Measurements from ENCODE around the gene NID2. TPM values are rescaled to one million over a fixed set of nuclear protein-coding genes. Genes with fewer than 3 reads are reported as not detected.
A peak's percentile ranks its signal among the peaks of the same experiment; 100 is the strongest.

The NID2 gene
- total and polyA plus RNA-seq, 4 donors = 2.8 to 56.6 (median 26.5) TPM

GRCh38 chr14:52010173-52010693 lies 58.6 kb downstream of the NID2 start:
- intact Hi-C loops (cut with DNase I) = no loop called here
- no peaks in the 10 kb centered on the region for H3K9me3 ChIP-seq (ENCODE audit: control insufficient read depth, low read length)
- DNase-seq (no peak), ATAC-seq (ENCODE audit: low FRiP score) (no peak)
- H3K27ac ChIP-seq (ENCODE audit: low read depth in 1 of 2, low read length in 2 of 2) = no peak overlapping the region
- H3K4me1 ChIP-seq (ENCODE audit: control insufficient read depth in 1 of 2, insufficient read depth in 2 of 2, low read length in 2 of 2) = no peaks in the 10 kb centered on the region
- 69 to 84% methylated on average over 3 of the region's 3 CpGs for WGBS, 2 donors
- peaks cover 0 to 16% of the 10 kb centered on the region in 2 donors for H3K36me3 ChIP-seq (ENCODE audit: control insufficient read depth in 1 of 2, insufficient read depth in 2 of 2, low read length in 1 of 2)
- no peaks in the 10 kb centered on the region for H3K27me3 ChIP-seq (ENCODE audit: control insufficient read depth in 1 of 2, insufficient read depth in 2 of 2, low read length in 1 of 2)
- H3K4me3 ChIP-seq (ENCODE audit: low read length in 2 of 2) = no peak overlapping the region

GRCh38 chr14:52008136-52008535 lies 60.7 kb downstream of the NID2 start:
- WGBS, 2 donors = 96 to 99% methylated on average over 4 of the region's 4 CpGs
- intact Hi-C loops (cut with DNase I) = no loop called here
- Histone ChIP-seq H3K4me1 (ENCODE audit: control insufficient read depth in 1 of 2, insufficient read depth in 2 of 2, low read length in 2 of 2) (no peaks in the 10 kb centered on the region), H3K9me3 (ENCODE audit: control insufficient read depth, low read length) (no peaks in the 10 kb centered on the region), H3K36me3 (ENCODE audit: control insufficient read depth in 1 of 2, insufficient read depth in 2 of 2, low read length in 1 of 2) (peaks cover 0 to 16% of the 10 kb centered on the region in 2 donors), H3K4me3 (ENCODE audit: low read length in 2 of 2) (no peak overlapping the region), H3K27me3 (ENCODE audit: control insufficient read depth in 1 of 2, insufficient read depth in 2 of 2, low read length in 1 of 2) (no peaks in the 10 kb centered on the region), H3K27ac (ENCODE audit: low read depth in 1 of 2, low read length in 2 of 2) (no peak overlapping the region)
- DNase-seq (no peak), ATAC-seq (ENCODE audit: low FRiP score) (no peak)

GRCh38 chr14:52007637-52008036 lies 61.2 kb downstream of the NID2 start:
- DNase-seq = no peak
- H3K9me3 ChIP-seq (ENCODE audit: control insufficient read depth, low read length) = no peaks in the 10 kb centered on the region
- ATAC-seq (ENCODE audit: low FRiP score) = no peak
- H3K4me1 ChIP-seq (ENCODE audit: control insufficient read depth in 1 of 2, insufficient read depth in 2 of 2, low read length in 2 of 2) = no peaks in the 10 kb centered on the region
- intact Hi-C loops (cut with DNase I) = no loop called here
- no peak overlapping the region for H3K27ac ChIP-seq (ENCODE audit: low read depth in 1 of 2, low read length in 2 of 2)
- H3K27me3 ChIP-seq (ENCODE audit: control insufficient read depth in 1 of 2, insufficient read depth in 2 of 2, low read length in 1 of 2) = no peaks in the 10 kb centered on the region
- H3K4me3 ChIP-seq (ENCODE audit: low read length in 2 of 2) = no peak overlapping the region
- WGBS, 2 donors = 92 to 93% methylated on average over 1 of the region's 1 CpG
- peaks cover 0 to 16% of the 10 kb centered on the region in 2 donors for H3K36me3 ChIP-seq (ENCODE audit: control insufficient read depth in 1 of 2, insufficient read depth in 2 of 2, low read length in 1 of 2)

GRCh38 chr14:52007211-52007610 lies 61.6 kb downstream of the NID2 start:
- intact Hi-C loops (cut with DNase I) = no loop called here

GRCh38 chr14:52006361-52006760 lies 62.5 kb downstream of the NID2 start:
- Histone ChIP-seq H3K4me1 (ENCODE audit: control insufficient read depth in 1 of 2, insufficient read depth in 2 of 2, low read length in 2 of 2) (no peaks in the 10 kb centered on the region), H3K36me3 (ENCODE audit: control insufficient read depth in 1 of 2, insufficient read depth in 2 of 2, low read length in 1 of 2) (peaks cover 0 to 13% of the 10 kb centered on the region in 2 donors), H3K4me3 (ENCODE audit: low read length in 2 of 2) (no peak overlapping the region), H3K9me3 (ENCODE audit: control insufficient read depth, low read length) (no peaks in the 10 kb centered on the region), H3K27me3 (ENCODE audit: control insufficient read depth in 1 of 2, insufficient read depth in 2 of 2, low read length in 1 of 2) (no peaks in the 10 kb centered on the region), H3K27ac (ENCODE audit: low read depth in 1 of 2, low read length in 2 of 2) (no peak overlapping the region)
- ATAC-seq (ENCODE audit: low FRiP score) (no peak), DNase-seq (no peak)
- intact Hi-C loops (cut with DNase I) = no loop called here
- WGBS, 2 donors = 91 to 92% methylated on average over 3 of the region's 3 CpGs

More at GRCh38 chr14:52007211-52007610, 61.6 kb downstream of the NID2 start:
- Histone ChIP-seq H3K27me3 (ENCODE audit: control insufficient read depth in 1 of 2, insufficient read depth in 2 of 2, low read length in 1 of 2) (no peaks in the 10 kb centered on the region), H3K36me3 (ENCODE audit: control insufficient read depth in 1 of 2, insufficient read depth in 2 of 2, low read length in 1 of 2) (peaks cover 0 to 16% of the 10 kb centered on the region in 2 donors), H3K4me3 (ENCODE audit: low read length in 2 of 2) (no peak overlapping the region), H3K4me1 (ENCODE audit: control insufficient read depth in 1 of 2, insufficient read depth in 2 of 2, low read length in 2 of 2) (no peaks in the 10 kb centered on the region), H3K27ac (ENCODE audit: low read depth in 1 of 2, low read length in 2 of 2) (no peak overlapping the region), H3K9me3 (ENCODE audit: control insufficient read depth, low read length) (no peaks in the 10 kb centered on the region)
- WGBS, 2 donors = 90 to 100% methylated on average over 1 of the region's 1 CpG
- no peak for ATAC-seq (ENCODE audit: low FRiP score)
- DNase-seq = no peak

GRCh38 chr14:52005625-52006024 lies 63.2 kb downstream of the NID2 start:
- Histone ChIP-seq H3K4me1 (ENCODE audit: control insufficient read depth in 1 of 2, insufficient read depth in 2 of 2, low read length in 2 of 2) (no peaks in the 10 kb centered on the region), H3K4me3 (ENCODE audit: low read length in 2 of 2) (no peak overlapping the region), H3K27me3 (ENCODE audit: control insufficient read depth in 1 of 2, insufficient read depth in 2 of 2, low read length in 1 of 2) (no peaks in the 10 kb centered on the region), H3K27ac (ENCODE audit: low read depth in 1 of 2, low read length in 2 of 2) (peak overlapping the region in 1 of 2 donors; percentile 9), H3K9me3 (ENCODE audit: control insufficient read depth, low read length) (no peaks in the 10 kb centered on the region), H3K36me3 (ENCODE audit: control insufficient read depth in 1 of 2, insufficient read depth in 2 of 2, low read length in 1 of 2) (peaks cover 0 to 9% of the 10 kb centered on the region in 2 donors)
- ATAC-seq (ENCODE audit: low FRiP score) (no peak), DNase-seq (no peak)
- intact Hi-C loops (cut with DNase I) = no loop called here
- WGBS, 2 donors = 86 to 94% methylated on average over 2 of the region's 2 CpGs

GRCh38 chr14:52003324-52003723 lies 65.5 kb downstream of the NID2 start:
- intact Hi-C loops (cut with DNase I) = loop anchor here in 1 of 2 donors (5.0 kb wide), 1 partner anchor 74 kb away; no protein-coding TSS in a partner anchor
- Histone ChIP-seq H3K27me3 (ENCODE audit: control insufficient read depth in 1 of 2, insufficient read depth in 2 of 2, low read length in 1 of 2) (no peaks in the 10 kb centered on the region), H3K36me3 (ENCODE audit: control insufficient read depth in 1 of 2, insufficient read depth in 2 of 2, low read length in 1 of 2) (peaks cover 0 to 7% of the 10 kb centered on the region in 2 donors), H3K4me3 (ENCODE audit: low read length in 2 of 2) (no peak overlapping the region), H3K9me3 (ENCODE audit: control insufficient read depth, low read length) (no peaks in the 10 kb centered on the region), H3K4me1 (ENCODE audit: control insufficient read depth in 1 of 2, insufficient read depth in 2 of 2, low read length in 2 of 2) (no peaks in the 10 kb centered on the region), H3K27ac (ENCODE audit: low read depth in 1 of 2, low read length in 2 of 2) (no peak overlapping the region)
- DNase-seq (no peak), ATAC-seq (ENCODE audit: low FRiP score) (no peak)
- WGBS, 2 donors = 19 to 37% methylated on average over 3 of the region's 3 CpGs

GRCh38 chr14:52002542-52002941 lies 66.3 kb downstream of the NID2 start:
- Histone ChIP-seq H3K27ac (ENCODE audit: low read depth in 1 of 2, low read length in 2 of 2) (no peak overlapping the region), H3K36me3 (ENCODE audit: control insufficient read depth in 1 of 2, insufficient read depth in 2 of 2, low read length in 1 of 2) (peaks cover 0 to 4% of the 10 kb centered on the region in 2 donors), H3K27me3 (ENCODE audit: control insufficient read depth in 1 of 2, insufficient read depth in 2 of 2, low read length in 1 of 2) (no peaks in the 10 kb centered on the region), H3K4me3 (ENCODE audit: low read length in 2 of 2) (no peak overlapping the region), H3K9me3 (ENCODE audit: control insufficient read depth, low read length) (no peaks in the 10 kb centered on the region), H3K4me1 (ENCODE audit: control insufficient read depth in 1 of 2, insufficient read depth in 2 of 2, low read length in 2 of 2) (no peaks in the 10 kb centered on the region)
- ATAC-seq (ENCODE audit: low FRiP score) (no peak), DNase-seq (no peak)
- intact Hi-C loops (cut with DNase I) = loop anchor here in 1 of 2 donors (5.0 kb wide), 1 partner anchor 75 kb away; no protein-coding TSS in a partner anchor
- 79 to 80% methylated on average over 4 of the region's 4 CpGs for WGBS, 2 donors

GRCh38 chr14:52000696-52001095 lies 68.2 kb downstream of the NID2 start:
- no peaks in the 10 kb centered on the region for H3K9me3 ChIP-seq (ENCODE audit: control insufficient read depth, low read length)
- no peak overlapping the region for H3K4me3 ChIP-seq (ENCODE audit: low read length in 2 of 2)
- ATAC-seq (ENCODE audit: low FRiP score) (no peak), DNase-seq (no peak)
- intact Hi-C loops (cut with DNase I) = loop anchor here in 1 of 2 donors (5.0 kb wide), 1 partner anchor 77 kb away; no protein-coding TSS in a partner anchor
- no peaks in the 10 kb centered on the region for H3K4me1 ChIP-seq (ENCODE audit: control insufficient read depth in 1 of 2, insufficient read depth in 2 of 2, low read length in 2 of 2)
- peaks cover 0 to 4% of the 10 kb centered on the region in 2 donors for H3K36me3 ChIP-seq (ENCODE audit: control insufficient read depth in 1 of 2, insufficient read depth in 2 of 2, low read length in 1 of 2)
- no peaks in the 10 kb centered on the region for H3K27me3 ChIP-seq (ENCODE audit: control insufficient read depth in 1 of 2, insufficient read depth in 2 of 2, low read length in 1 of 2)
- 47 to 51% methylated on average over 3 of the region's 3 CpGs for WGBS, 2 donors
- H3K27ac ChIP-seq (ENCODE audit: low read depth in 1 of 2, low read length in 2 of 2) = no peak overlapping the region
